H1 (cell line): ENCODE data around the gene SLC39A6. TPM values are rescaled to one million over a fixed set of nuclear protein-coding genes. Genes with fewer than 3 reads are reported as not detected.
"Not testable (repeated sequence)": the region's sequence is repeated elsewhere in the genome, so short reads cannot be mapped to it uniquely, and the experiment has no call there.

Source experiments
- CTCF ChIA-PET: fragments of 300-600 bp; sonication (Branson Sonifier 250); formaldehyde crosslinking; loops from one replicate; lab custom pipeline; 2021; ENCODE audit not compliant: partially characterized antibody; lab: Charles Lee
- POLR2A ChIA-PET: fragments of 300-600 bp; sonication (Branson Sonifier 250); formaldehyde crosslinking; loops from one replicate; lab custom pipeline; 2021; ENCODE audit warnings: inconsistent platforms; ENCODE audit not compliant: partially characterized antibody; lab: Charles Lee
- DNase-seq, 2 experiments: peaks; one replicate each; pipeline versions ENCODE4 v3.0.0 to v3.0.0-alpha.2; 2010 to 2022; ENCODE audit warnings: low spot score in 2 of 2, low read depth in 1 of 2, mixed read lengths in 1 of 2
- FAIRE-seq: peaks from 2 replicates; lab custom pipeline; 2011; peaks lifted over from hg19 to GRCh38; lab: Jason Lieb, UNC
- H2AFZ ChIP-seq: 2 replicates; pipeline ENCODE4 v1.8.1; 2012; ENCODE audit warnings: low read length, inconsistent platforms
- H2AK5ac ChIP-seq: 2 replicates; pipeline ENCODE4 v1.6.1; 2013; ENCODE audit warnings: low read depth, low read length
- H2BK120ac ChIP-seq: replicated peaks from 2 replicates; pipeline ENCODE3; 2013; ENCODE audit warnings: low read depth, low read length, inconsistent platforms
- H2BK12ac ChIP-seq: 2 replicates; pipeline ENCODE4 v1.6.1; 2013; ENCODE audit warnings: low read depth, low read length
- H2BK15ac ChIP-seq: 2 replicates; pipeline ENCODE4 v1.6.1; 2013; ENCODE audit warnings: low read length
- H2BK20ac ChIP-seq: 2 replicates; pipeline ENCODE4 v1.6.1; 2013; ENCODE audit warnings: low read length
- H2BK5ac ChIP-seq: 2 replicates; pipeline ENCODE4 v1.6.1; 2013; ENCODE audit warnings: low read depth, low read length
- H3K14ac ChIP-seq: 2 replicates; pipeline ENCODE4 v1.6.1; 2013; ENCODE audit warnings: inconsistent platforms; ENCODE audit not compliant: insufficient read length
- H3K18ac ChIP-seq: 2 replicates; pipeline ENCODE4 v1.6.1; 2013; ENCODE audit warnings: low read length; ENCODE audit errors: extremely low read depth
- H3K23ac ChIP-seq: 2 replicates; pipeline ENCODE4 v1.6.1; 2013; ENCODE audit warnings: inconsistent platforms; ENCODE audit not compliant: insufficient read length
- H3K23me2 ChIP-seq: 2 replicates; pipeline ENCODE4 v1.6.1; 2013; ENCODE audit warnings: low read depth, low read length
- H3K27ac ChIP-seq: 2 replicates; pipeline ENCODE4 v1.6.1; 2011; ENCODE audit warnings: low read depth, low read length, inconsistent platforms
- H3K27me3 ChIP-seq, 4 experiments: replicated peaks in 1 of 4; 1 replicate in 1 of 4; 2 replicates in 3 of 4; pipeline versions ENCODE4 v1.6.1 to v1.8.1; 2011 to 2013; ENCODE audit warnings: low read length in 3 of 4, mild to moderate bottlenecking in 3 of 4, inconsistent platforms in 2 of 4, mixed read lengths in 2 of 4, moderate library complexity in 1 of 4; ENCODE audit not compliant: control insufficient read depth in 3 of 4, insufficient read depth in 3 of 4; ENCODE audit errors: extremely low read depth in 1 of 4
- H3K36me3 ChIP-seq, 4 experiments: 2 replicates each; pipeline versions ENCODE4 v1.6.1 to v1.8.1; 2011 to 2013; ENCODE audit warnings: mild to moderate bottlenecking in 4 of 4, low read length in 3 of 4, moderate library complexity in 2 of 4, control low read depth in 1 of 4, inconsistent platforms in 1 of 4; ENCODE audit not compliant: insufficient read depth in 4 of 4, control insufficient read depth in 2 of 4
- H3K4ac ChIP-seq: replicated peaks from 2 replicates; pipeline ENCODE3; 2013; ENCODE audit warnings: low read length, low read depth, mixed read lengths, inconsistent platforms; ENCODE audit not compliant: insufficient read length
- H3K4me1 ChIP-seq, 4 experiments: replicated peaks in 1 of 4; 1 replicate in 1 of 4; 2 replicates in 3 of 4; pipeline versions ENCODE4 v1.6.1 to v1.8.1; 2011 to 2013; ENCODE audit warnings: low read length in 3 of 4, inconsistent platforms in 2 of 4, mixed read lengths in 1 of 4; ENCODE audit not compliant: insufficient read depth in 4 of 4, control insufficient read depth in 3 of 4
- H3K4me2 ChIP-seq, 2 experiments: 2 replicates each; pipeline versions ENCODE4 v1.6.1 to v1.8.1; 2011 to 2013; ENCODE audit warnings: low read depth in 2 of 2, low read length in 2 of 2, control low read depth in 1 of 2, inconsistent platforms in 1 of 2, mild to moderate bottlenecking in 1 of 2; ENCODE audit not compliant: insufficient read depth in 1 of 2
- H3K4me3 ChIP-seq, 4 experiments: fragments of 200-600, 300-600 bp in 1 of 4; sonication (generic), shearing (Covaris generic), sonication (Bioruptor Twin) in 1 of 4; 2 replicates each; pipeline versions ENCODE4 v1.5.1 to v1.8.1; 2011 to 2016; ENCODE audit warnings: low read length in 4 of 4, low read depth in 3 of 4, control low read depth in 2 of 4, inconsistent platforms in 2 of 4, mild to moderate bottlenecking in 2 of 4, mixed read lengths in 1 of 4, moderate library complexity in 1 of 4; ENCODE audit not compliant: insufficient read depth in 2 of 4; ENCODE audit errors: extremely low read depth in 1 of 4
- H3K56ac ChIP-seq: replicated peaks from 2 replicates; pipeline ENCODE3; 2013; ENCODE audit warnings: low read depth, mild to moderate bottlenecking, mixed read lengths, low read length, inconsistent platforms; ENCODE audit not compliant: insufficient read length
- H3K79me1 ChIP-seq: 2 replicates; pipeline ENCODE4 v1.6.1; 2013; ENCODE audit warnings: low read depth, low read length, control low read depth
- H3K79me2 ChIP-seq, 2 experiments: 2 replicates each; pipeline versions ENCODE4 v1.6.1 to v1.8.1; 2012 to 2013; ENCODE audit warnings: low read length in 2 of 2, mild to moderate bottlenecking in 2 of 2, inconsistent platforms in 1 of 2; ENCODE audit not compliant: insufficient read depth in 2 of 2, control insufficient read depth in 1 of 2
- H3K9ac ChIP-seq, 4 experiments: replicated peaks in 1 of 4; 1 replicate in 1 of 4; 2 replicates in 3 of 4; pipeline versions ENCODE4 v1.6.1 to v1.8.1; 2011 to 2013; ENCODE audit warnings: low read depth in 3 of 4, low read length in 3 of 4, control low read depth in 2 of 4, mild to moderate bottlenecking in 2 of 4, moderate library complexity in 2 of 4, inconsistent platforms in 1 of 4; ENCODE audit errors: extremely low read depth in 1 of 4
- H3K9me3 ChIP-seq, 2 experiments: 2 replicates each; pipeline versions ENCODE4 v1.6.1 to v1.8.1; 2012 to 2013; ENCODE audit warnings: mild to moderate bottlenecking in 2 of 2, moderate library complexity in 2 of 2, control low read depth in 1 of 2, inconsistent platforms in 1 of 2, low read depth in 1 of 2, low read length in 1 of 2, mixed read lengths in 1 of 2; ENCODE audit not compliant: insufficient read depth in 2 of 2
- H4K20me1 ChIP-seq, 2 experiments: replicated peaks in 1 of 2; 2 replicates each; pipeline versions ENCODE3 to v1.8.1; 2011 to 2013; ENCODE audit warnings: inconsistent platforms in 2 of 2, low read length in 2 of 2, mild to moderate bottlenecking in 1 of 2; ENCODE audit not compliant: insufficient read depth in 2 of 2, control insufficient read depth in 1 of 2
- H4K5ac ChIP-seq: 2 replicates; pipeline ENCODE4 v1.6.1; 2013; ENCODE audit warnings: low read length, low read depth, mixed read lengths, inconsistent platforms; ENCODE audit not compliant: insufficient read length
- H4K8ac ChIP-seq: 2 replicates; pipeline ENCODE4 v1.8.0; 2013; ENCODE audit warnings: mild to moderate bottlenecking, moderate library complexity, low read length, inconsistent platforms; ENCODE audit not compliant: insufficient read depth; ENCODE audit errors: extremely low read depth
- H4K91ac ChIP-seq: replicated peaks from 2 replicates; pipeline ENCODE3; 2013; ENCODE audit warnings: low read length, mixed read lengths, inconsistent platforms; ENCODE audit not compliant: insufficient read length
- CEBPB ChIP-seq: IDR thresholded peaks from 2 replicates; pipeline ENCODE4 v1.6.1; 2012; ENCODE audit warnings: low read depth, low read length
- CREB1 ChIP-seq: IDR thresholded peaks from 2 replicates; pipeline ENCODE4 v1.6.1; 2012; ENCODE audit warnings: inconsistent platforms
- KDM1A ChIP-seq: fragments of 200-600, 300-600 bp; sonication (generic); IDR thresholded peaks from 2 replicates; pipeline ENCODE4 v1.7.1; 2016; ENCODE audit warnings: mild to moderate bottlenecking, low read length, borderline replicate concordance
- MAFK ChIP-seq: IDR thresholded peaks from 2 replicates; pipeline ENCODE4 v1.6.1; 2012; ENCODE audit warnings: low read depth, mild to moderate bottlenecking, improper control_type of control experiment, low read length
- WGBS, 2 experiments: shearing (Covaris generic) in 1 of 2; methylation state at CpG; one replicate each; pipeline versions ENCODE4 v1.1.6 to v1.1.7; 2013 to 2015; ENCODE audit warnings: low lambda C conversion rate in 2 of 2, mixed read lengths in 2 of 2, inconsistent platforms in 1 of 2, low coverage in 1 of 2, missing lambda C conversion rate in 1 of 2; ENCODE audit not compliant: insufficient replicate concordance in 2 of 2, insufficient coverage in 1 of 2, insufficient read length in 1 of 2; ENCODE audit errors: extremely low coverage in 1 of 2, missing lambda C conversion rate in 1 of 2; 5-methylcytosine and 5-hydroxymethylcytosine counted together
- polyA plus RNA-seq, 7 experiments: library from polyadenylated mRNA; depleted of rRNA in 3 of 7; stranded (reverse) in 5 of 7; unstranded in 2 of 7; fragments of >200 nt in 5 of 7; fragments of 200-250 nt in 2 of 7; gene quantifications; 1 replicate in 5 of 7; 2 replicates in 1 of 7; 4 replicates in 1 of 7; pipeline versions ENCODE4 v1.2.1 to v1.2.3, GENCODE V29; 2011 to 2013; ENCODE audit warnings: missing spikeins in 2 of 7, mixed read lengths in 2 of 7
- total RNA-seq: library from RNA; stranded (reverse); fragmentation: NEBNext Ultra II Directional; extraction: Animal tissue kit (Norgen Biotek cat#: 25700); gene quantifications from 2 replicates; pipeline ENCODE4 v1.2.1, GENCODE V29; 2021
- TF ChIP-seq, protein P1 (sequence below): IDR thresholded peaks from 2 replicates; pipeline ENCODE4 v1.6.1; 2012; ENCODE audit warnings: low read length, inconsistent platforms
- TF ChIP-seq, protein P2 (sequence below): IDR thresholded peaks from 2 replicates; pipeline ENCODE4 v1.6.1; 2012; ENCODE audit warnings: inconsistent platforms

The SLC39A6 gene
- total and polyA plus RNA-seq, 2 of the 8 experiments (the other 6 are each of a cell fraction or from before 2014, with no cell fraction given) = 36.8 to 55.4 TPM

DNA sequence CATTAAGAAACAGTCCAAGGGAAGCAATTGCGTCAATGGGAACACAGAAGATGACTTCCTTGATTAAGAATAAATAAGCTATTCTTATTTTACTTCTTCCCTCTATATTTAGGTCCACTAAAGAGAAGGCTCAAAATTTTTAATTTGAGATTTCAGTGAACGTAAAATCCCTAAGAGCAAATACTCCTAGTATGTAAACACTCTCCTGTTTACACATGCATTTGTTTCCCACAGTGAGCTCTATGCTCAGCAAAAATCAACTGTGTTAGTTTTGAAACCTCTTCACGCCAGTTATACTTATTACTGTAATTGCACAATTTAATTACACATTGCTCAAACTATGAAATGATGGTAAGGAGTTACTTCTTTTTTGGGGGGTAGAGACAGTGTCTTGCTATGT, 8.8 kb downstream of the SLC39A6 start (continued):
- TF ChIP-seq, protein P1, sequence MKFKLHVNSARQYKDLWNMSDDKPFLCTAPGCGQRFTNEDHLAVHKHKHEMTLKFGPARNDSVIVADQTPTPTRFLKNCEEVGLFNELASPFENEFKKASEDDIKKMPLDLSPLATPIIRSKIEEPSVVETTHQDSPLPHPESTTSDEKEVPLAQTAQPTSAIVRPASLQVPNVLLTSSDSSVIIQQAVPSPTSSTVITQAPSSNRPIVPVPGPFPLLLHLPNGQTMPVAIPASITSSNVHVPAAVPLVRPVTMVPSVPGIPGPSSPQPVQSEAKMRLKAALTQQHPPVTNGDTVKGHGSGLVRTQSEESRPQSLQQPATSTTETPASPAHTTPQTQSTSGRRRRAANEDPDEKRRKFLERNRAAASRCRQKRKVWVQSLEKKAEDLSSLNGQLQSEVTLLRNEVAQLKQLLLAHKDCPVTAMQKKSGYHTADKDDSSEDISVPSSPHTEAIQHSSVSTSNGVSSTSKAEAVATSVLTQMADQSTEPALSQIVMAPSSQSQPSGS = no peak
- no peak for TF ChIP-seq CEBPB
- TF ChIP-seq KDM1A = no peak
- TF ChIP-seq, protein P2, sequence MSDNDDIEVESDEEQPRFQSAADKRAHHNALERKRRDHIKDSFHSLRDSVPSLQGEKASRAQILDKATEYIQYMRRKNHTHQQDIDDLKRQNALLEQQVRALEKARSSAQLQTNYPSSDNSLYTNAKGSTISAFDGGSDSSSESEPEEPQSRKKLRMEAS = no peak
- TF ChIP-seq MAFK = no peak
- TF ChIP-seq CREB1 = no peak

DNA sequence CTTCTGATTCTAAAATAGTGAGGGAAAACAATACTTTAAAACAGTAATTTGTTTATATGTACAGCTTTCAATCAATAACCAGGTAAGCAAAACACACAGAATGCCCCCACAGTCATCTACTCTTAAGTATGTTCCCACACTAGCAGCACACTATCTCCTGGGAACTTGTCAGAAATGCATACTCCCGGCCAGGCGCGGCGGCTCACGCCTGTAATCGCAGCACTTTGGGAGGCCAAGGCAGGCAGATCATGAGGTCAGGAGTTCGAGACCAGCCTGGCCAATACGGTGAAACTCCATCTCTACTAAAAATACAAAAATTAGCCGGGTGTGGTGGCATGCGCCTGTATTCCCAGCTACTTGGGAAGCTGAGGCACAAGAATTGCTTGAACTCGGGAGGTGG, 12.4 kb downstream of the SLC39A6 start:
- H4K8ac ChIP-seq, POLR2A ChIA-PET, H3K23me2 ChIP-seq, H3K18ac ChIP-seq, H3K23ac ChIP-seq, CTCF ChIA-PET, H3K4me3 ChIP-seq, H3K79me2 ChIP-seq, FAIRE-seq, H3K4me1 ChIP-seq, DNase-seq, H2AFZ ChIP-seq, H3K14ac ChIP-seq, H2BK12ac ChIP-seq, H3K56ac ChIP-seq, H4K5ac ChIP-seq, H4K91ac ChIP-seq, H2BK20ac ChIP-seq, H2BK5ac ChIP-seq, H3K9me3 ChIP-seq, H2BK120ac ChIP-seq, H3K4me2 ChIP-seq, H3K27ac ChIP-seq, H4K20me1 ChIP-seq, H3K4ac ChIP-seq, H3K9ac ChIP-seq, H3K27me3 ChIP-seq, H2BK15ac ChIP-seq, H2AK5ac ChIP-seq, H3K79me1 ChIP-seq: not testable (repeated sequence)
- WGBS, 2 experiments = 88% methylated on average over 11 of the region's 11 CpGs; no CpG with 5 or more reads in 1 of the 2 experiments
- H3K36me3 ChIP-seq = peaks cover 12 to 66% (median 37%) of the 10 kb centered on the region in 4 experiments
